HepG2 (cell line): ENCODE measurements around the gene MAPK14. TPM values are rescaled to one million over a fixed set of nuclear protein-coding genes. Genes with fewer than 3 reads are reported as not detected.
A peak's percentile ranks its signal among the peaks of the same experiment; 100 is the strongest.
"Not testable (repeated sequence)": the region's sequence is repeated elsewhere in the genome, so short reads cannot be mapped to it uniquely, and the experiment has no call there.

Experiments used
- ATAC-seq: fragments of 200-7000 bp; cut with Tn5 transposase; 3 replicates; pipeline ENCODE4 v1.9.1; 2020; ENCODE audit warnings: mild to moderate bottlenecking, moderate library complexity
- BruUV-seq: library from RNA; stranded (reverse); fragments of 400-500 nt; replicated peaks from 2 replicates; lab custom pipeline; 2021; lab: Mats Ljungman, UMichigan
- CTCF ChIA-PET: fragments of 300-600 bp; formaldehyde crosslinking; extraction: SDS; loops from one replicate; lab custom pipeline; 2021; ENCODE audit warnings: low total read pairs, inconsistent platforms, low intra/inter-chr PET ratio; lab: Yijun Ruan, JAX
- POLR2A ChIA-PET: fragments of 350-600 bp; sonication (Branson Sonifier 250); formaldehyde crosslinking; loops from one replicate; lab custom pipeline; 2020; ENCODE audit warnings: antibody characterized with exemption, inconsistent platforms; lab: Yijun Ruan, JAX
- DNase-seq: peaks from one replicate; pipeline ENCODE4 v3.0.0-alpha.2; 2015; ENCODE audit warnings: low spot score
- FAIRE-seq: peaks from 3 replicates; lab custom pipeline; 2011; peaks lifted over from hg19 to GRCh38; lab: Jason Lieb, UNC
- H2AFZ ChIP-seq: one replicate; pipeline ENCODE4 v1.6.1; 2011; ENCODE audit warnings: low read length, inconsistent platforms
- H3K27ac ChIP-seq: fragments of 300-600 bp; 3 replicates; pipeline ENCODE4 v1.8.0; 2011; ENCODE audit warnings: mixed run types, mild to moderate bottlenecking, mixed read lengths, low read length, inconsistent platforms; ENCODE audit not compliant: insufficient read depth; ENCODE audit errors: extremely low read length
- H3K27me3 ChIP-seq, 2 experiments: fragments of 200-600 bp in 1 of 2; 2 replicates in 1 of 2; 3 replicates in 1 of 2; pipeline versions ENCODE4 v1.6.0 to v1.8.0; 2011; ENCODE audit warnings: low read length in 2 of 2, mild to moderate bottlenecking in 2 of 2, moderate library complexity in 2 of 2, inconsistent platforms in 1 of 2; ENCODE audit not compliant: insufficient read depth in 2 of 2, control insufficient read depth in 1 of 2
- H3K36me3 ChIP-seq, 2 experiments: fragments of 200-600 bp in 1 of 2; replicated peaks in 1 of 2; 2 replicates in 1 of 2; 3 replicates in 1 of 2; pipeline versions ENCODE4 v1.5.1 to v1.8.0; 2011; ENCODE audit warnings: low read length in 2 of 2, inconsistent platforms in 1 of 2; ENCODE audit not compliant: insufficient read depth in 2 of 2, control insufficient read depth in 1 of 2
- H3K4me1 ChIP-seq: 2 replicates; pipeline ENCODE4 v1.5.1; 2012; ENCODE audit warnings: low read length, inconsistent platforms; ENCODE audit not compliant: insufficient read depth
- H3K4me2 ChIP-seq: 2 replicates; pipeline ENCODE4 v1.6.0; 2011; ENCODE audit warnings: low read depth, low read length, inconsistent platforms
- H3K4me3 ChIP-seq, 3 experiments: fragments of 200-600 bp in 1 of 3; sonication (generic), shearing (Covaris generic) in 1 of 3; replicated peaks in 1 of 3; 2 replicates each; pipeline ENCODE4 v1.5.1; 2011 to 2016; ENCODE audit warnings: low read length in 3 of 3, inconsistent platforms in 2 of 3, low read depth in 2 of 3, mild to moderate bottlenecking in 2 of 3, control low read depth in 1 of 3, mixed read lengths in 1 of 3; ENCODE audit not compliant: insufficient read depth in 1 of 3
- H3K79me2 ChIP-seq: one replicate; pipeline ENCODE4 v1.6.1; 2011; ENCODE audit warnings: low read length, inconsistent platforms; ENCODE audit not compliant: insufficient read depth
- H3K9ac ChIP-seq: 2 replicates; pipeline ENCODE4 v1.6.0; 2011; ENCODE audit warnings: mild to moderate bottlenecking, low read depth, low read length, inconsistent platforms; ENCODE audit not compliant: insufficient read depth
- H3K9me3 ChIP-seq: 2 replicates; pipeline ENCODE4 v1.5.1; 2012; ENCODE audit warnings: mild to moderate bottlenecking, low read length
- H4K20me1 ChIP-seq: 2 replicates; pipeline ENCODE4 v1.6.0; 2011; ENCODE audit warnings: inconsistent platforms, mild to moderate bottlenecking, low read length, moderate library complexity; ENCODE audit not compliant: insufficient read depth
- HOXD1 ChIP-seq: sonication (generic); formaldehyde crosslinking; IDR thresholded peaks from 2 replicates; pipeline ENCODE4 v1.5.0; 2020; ENCODE audit warnings: missing genetic modification reagents
- NAIF1 ChIP-seq: sonication (generic); formaldehyde crosslinking; IDR thresholded peaks from 2 replicates; pipeline ENCODE4 v1.5.0; 2020; ENCODE audit warnings: mild to moderate bottlenecking, missing genetic modification reagents, borderline replicate concordance
- REL ChIP-seq: sonication (generic); formaldehyde crosslinking; conservative IDR thresholded peaks from 2 replicates; pipeline ENCODE4 v1.8.0; 2022; ENCODE audit warnings: mild to moderate bottlenecking, missing genetic modification reagents, moderate library complexity
- ZC3H13 ChIP-seq: sonication (generic); formaldehyde crosslinking; IDR thresholded peaks from 2 replicates; pipeline ENCODE4 v1.8.1; 2023; ENCODE audit warnings: mild to moderate bottlenecking, missing genetic modification reagents, moderate library complexity
- ZNF10 ChIP-seq: sonication (generic); formaldehyde crosslinking; IDR thresholded peaks from 2 replicates; pipeline ENCODE4 v1.4.0; 2020; ENCODE audit warnings: mild to moderate bottlenecking, low read depth, missing genetic modification reagents, borderline replicate concordance
- ZNF121 ChIP-seq: sonication (generic); formaldehyde crosslinking; IDR thresholded peaks from 2 replicates; pipeline ENCODE4 v1.5.0; 2020; ENCODE audit warnings: mild to moderate bottlenecking, missing genetic modification reagents
- ZNF17 ChIP-seq: sonication (generic); formaldehyde crosslinking; IDR thresholded peaks from 2 replicates; pipeline ENCODE4 v1.5.0; 2020; ENCODE audit warnings: mild to moderate bottlenecking, missing genetic modification reagents
- ZNF652 ChIP-seq: IDR thresholded peaks from 2 replicates; pipeline ENCODE4 v1.6.1; 2016; ENCODE audit warnings: low read depth, borderline replicate concordance
- ZSCAN9 ChIP-seq: IDR thresholded peaks from 2 replicates; pipeline ENCODE4 v1.6.1; 2016; ENCODE audit warnings: borderline replicate concordance
- WGBS: methylation state at CpG from one replicate; pipeline ENCODE4 v1.1.6; 2017; ENCODE audit warnings: low lambda C conversion rate; 5-methylcytosine and 5-hydroxymethylcytosine counted together
- in situ Hi-C: cut with HindIII; loops from 2 replicates; pipeline ENCODE4 v1.10.0; 2017; ENCODE audit warnings: low pct_unique_long_range_greater_than_20kb; ENCODE audit not compliant: extremely low pct_ligation_motif_present
- intact Hi-C: fragments of 100-400 bp; cut with micrococcal nuclease; formaldehyde crosslinking; loops from one replicate; pipeline ENCODE4 v1.10.0; 2022; ENCODE audit not compliant: unreplicated experiment
- polyA plus RNA-seq, 8 experiments: library from polyadenylated mRNA; depleted of rRNA in 3 of 8; stranded (reverse) in 7 of 8; unstranded in 1 of 8; fragments of >200 nt; fragmentation: Illumina TruSeq in 4 of 8; extraction: Trizol in 4 of 8; gene quantifications; 2 replicates each; pipeline versions ENCODE4 v1.2.1 to v1.2.3, GENCODE V29; 2011 to 2016; ENCODE audit warnings: low read depth in 4 of 8, missing spikeins in 1 of 8, mixed read lengths in 1 of 8; ENCODE audit not compliant: insufficient read depth in 1 of 8
- total RNA-seq, 5 experiments: library from RNA; depleted of rRNA; stranded (reverse); fragments of >200 nt; fragmentation: Illumina TruSeq; extraction: Trizol; gene quantifications; 2 replicates each; pipeline ENCODE4 v1.2.3, GENCODE V29; 2016; ENCODE audit warnings: low read depth in 1 of 5
- TF ChIP-seq, protein P1 (sequence below): sonication (generic); formaldehyde crosslinking; IDR thresholded peaks from 2 replicates; pipeline ENCODE4 v1.5.0; 2020; ENCODE audit warnings: mild to moderate bottlenecking, missing genetic modification reagents

MAPK14 gene
- total and polyA plus RNA-seq, 2 of the 13 experiments (the other 11 are each of a cell fraction or from before 2014, with no cell fraction given), result 66.3 to 67.3 TPM

DNA sequence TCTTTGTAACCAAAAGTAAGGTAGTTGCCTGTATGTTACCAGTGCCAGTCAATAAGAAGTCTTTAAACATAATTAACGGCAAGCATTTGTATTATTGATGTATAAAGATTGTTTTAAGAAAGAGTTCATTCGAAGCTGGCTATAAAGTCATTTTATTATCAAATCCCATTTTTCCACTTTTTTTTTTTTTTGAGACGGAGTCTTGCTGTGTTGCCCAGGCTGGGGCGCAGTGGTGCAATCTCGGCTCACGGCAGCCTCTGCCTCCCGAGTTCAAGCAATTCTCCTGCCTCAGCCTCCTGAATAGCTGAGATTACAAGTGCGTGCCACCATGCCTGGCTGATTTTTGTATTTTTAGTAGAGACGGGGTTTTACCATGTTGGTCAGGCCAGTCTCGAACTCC lies 5.5 kb downstream of the MAPK14 start:
- WGBS, result 97% methylated on average over 10 of the region's 10 CpGs
- H3K9me3 ChIP-seq, in situ Hi-C loops, CTCF ChIA-PET, BruUV-seq, H3K27ac ChIP-seq, H3K4me2 ChIP-seq, H3K9ac ChIP-seq, H3K4me3 ChIP-seq, H2AFZ ChIP-seq, H3K36me3 ChIP-seq, intact Hi-C loops, ATAC-seq, H3K27me3 ChIP-seq, DNase-seq, FAIRE-seq: not testable (repeated sequence)
- Histone ChIP-seq H3K4me1 (peaks cover 57% of the 10 kb centered on the region), H4K20me1 (peaks cover 61% of the 10 kb centered on the region), H3K79me2 (peaks cover 99% of the 10 kb centered on the region)
- POLR2A ChIA-PET, result interaction anchor here (1.0 kb wide), 1 partner anchor 32 kb away, joined by 3 read pairs; no protein-coding TSS in a partner anchor
- TF ChIP-seq NAIF1 (CRISPR knock-in tag) (0 out of 2 replicates have a peak, but pooled peaks have one; percentile 33), ZNF121 (peak; percentile 94)
- TF ChIP-seq, protein P1, sequence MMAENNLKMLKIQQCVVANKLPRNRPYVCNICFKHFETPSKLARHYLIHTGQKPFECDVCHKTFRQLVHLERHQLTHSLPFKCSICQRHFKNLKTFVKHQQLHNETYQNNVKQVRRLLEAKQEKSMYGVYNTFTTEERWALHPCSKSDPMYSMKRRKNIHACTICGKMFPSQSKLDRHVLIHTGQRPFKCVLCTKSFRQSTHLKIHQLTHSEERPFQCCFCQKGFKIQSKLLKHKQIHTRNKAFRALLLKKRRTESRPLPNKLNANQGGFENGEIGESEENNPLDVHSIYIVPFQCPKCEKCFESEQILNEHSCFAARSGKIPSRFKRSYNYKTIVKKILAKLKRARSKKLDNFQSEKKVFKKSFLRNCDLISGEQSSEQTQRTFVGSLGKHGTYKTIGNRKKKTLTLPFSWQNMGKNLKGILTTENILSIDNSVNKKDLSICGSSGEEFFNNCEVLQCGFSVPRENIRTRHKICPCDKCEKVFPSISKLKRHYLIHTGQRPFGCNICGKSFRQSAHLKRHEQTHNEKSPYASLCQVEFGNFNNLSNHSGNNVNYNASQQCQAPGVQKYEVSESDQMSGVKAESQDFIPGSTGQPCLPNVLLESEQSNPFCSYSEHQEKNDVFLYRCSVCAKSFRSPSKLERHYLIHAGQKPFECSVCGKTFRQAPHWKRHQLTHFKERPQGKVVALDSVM, result peak; percentile 48; the same call in 1 of the 2 replicates

DNA sequence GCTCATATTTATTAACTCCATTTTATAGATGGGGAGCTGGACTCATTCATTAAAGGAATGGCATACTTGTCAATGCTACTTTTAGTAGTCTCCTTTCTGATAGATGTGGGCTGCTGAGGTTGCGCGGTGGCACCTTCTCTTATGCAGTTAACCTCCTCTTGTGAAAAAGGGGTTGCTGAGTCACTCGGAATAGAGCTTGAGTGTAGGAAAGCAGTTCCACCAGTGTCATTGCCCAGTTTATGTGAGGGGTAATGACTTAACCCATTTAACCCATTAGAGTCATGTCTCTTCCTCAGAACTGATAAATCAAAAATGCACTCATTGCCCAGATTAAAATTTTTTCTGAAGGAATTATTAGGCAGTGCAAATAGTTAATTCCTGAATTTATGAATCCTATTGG lies 6.3 kb downstream of the MAPK14 start:
- H3K4me2 ChIP-seq, result no peak overlapping the region
- no peak for ATAC-seq
- no peak overlapping the region for H3K9ac ChIP-seq
- ChIA-PET POLR2A (no interaction called here), CTCF (no interaction called here)
- intact Hi-C loops, result no loop called here
- TF ChIP-seq REL (CRISPR knock-in tag), result no peak
- peak; percentile 69 for TF ChIP-seq ZNF652
- no peak for TF ChIP-seq ZSCAN9 (CRISPR knock-in tag)
- TF ChIP-seq ZC3H13 (CRISPR knock-in tag), result no peak
- TF ChIP-seq ZNF10 (CRISPR knock-in tag), result no peak
- TF ChIP-seq HOXD1 (CRISPR knock-in tag), result no peak
- no peak for TF ChIP-seq ZNF17 (CRISPR knock-in tag)
- H3K27me3 ChIP-seq, result no peaks in the 10 kb centered on the region; a peak in 1 of 5 replicates
- DNase-seq, result no peak
- H3K27ac ChIP-seq, result no peak overlapping the region
- BruUV-seq, result no TSS peak
- peaks cover 69% of the 10 kb centered on the region for H4K20me1 ChIP-seq
- H3K79me2 ChIP-seq, result peaks cover 99% of the 10 kb centered on the region
- no peak for FAIRE-seq
- no peak overlapping the region for H3K4me3 ChIP-seq
- 94% methylated on average over 3 of the region's 3 CpGs for WGBS
- H3K4me1 ChIP-seq, result peaks cover 65% of the 10 kb centered on the region
- H3K36me3 ChIP-seq, result peaks cover 0 to 2% of the 10 kb centered on the region in 2 experiments; a peak in 2 of 5 replicates
- no peaks in the 10 kb centered on the region for H3K9me3 ChIP-seq
- no peak overlapping the region for H2AFZ ChIP-seq
- in situ Hi-C loops, result no loop called here
